ENCODE results near the gene SMCP.

SMCP gene

GRCh38 chr1:152933196-152933595 is 55.1 kb downstream of the SMCP start:
- H3K27ac ChIP-seq, result no peak overlapping the region
- H3K36me3 ChIP-seq, result no peaks in the 10 kb centered on the region
- H4K20me1 ChIP-seq, result no peaks in the 10 kb centered on the region
- no peak overlapping the region for H3K9ac ChIP-seq
- H3K4me1 ChIP-seq, result no peaks in the 10 kb centered on the region
- TF ChIP-seq Cebpa-rat (IDR thresholded peaks at IDR 0.05), result no peak
- H3K9me3 ChIP-seq, result no peaks in the 10 kb centered on the region
- no peaks in the 10 kb centered on the region for H3K27me3 ChIP-seq
- H3K4me2 ChIP-seq, result no peak overlapping the region
- H3K4me3 ChIP-seq, result no peak overlapping the region

Measured in BLaER1 (cell line).